Liver (tissue), 3 donors: Measurements from ENCODE around the gene TCF12.

Experiments used
- EGR1 ChIP-seq, 2 donors: IDR thresholded peaks; 2 replicates each; pipeline ENCODE4 v1.6.1; 2016 to 2018; ENCODE audit warnings: antibody characterized with exemption in 2 of 2, low read depth in 2 of 2
- FOXA1 ChIP-seq: IDR thresholded peaks from 2 replicates; pipeline ENCODE4 v1.6.1; 2016; ENCODE audit warnings: antibody characterized with exemption
- GABPA ChIP-seq, 2 donors: IDR thresholded peaks in 1 of 2; conservative IDR thresholded peaks in 1 of 2; 2 replicates each; pipeline ENCODE4 v1.6.1; 2016; ENCODE audit warnings: antibody characterized with exemption in 2 of 2, mild to moderate bottlenecking in 1 of 2, moderate library complexity in 1 of 2
- JUND ChIP-seq, 2 donors: IDR thresholded peaks; 2 replicates each; pipeline ENCODE4 v1.6.1; 2016; ENCODE audit warnings: antibody characterized with exemption in 2 of 2
- RXRA ChIP-seq, 2 donors: IDR thresholded peaks; 2 replicates each; pipeline ENCODE4 v1.6.1; 2017 to 2018; ENCODE audit warnings: antibody characterized with exemption in 2 of 2, mild to moderate bottlenecking in 1 of 2
- SP1 ChIP-seq: IDR thresholded peaks from 2 replicates; pipeline ENCODE4 v1.6.1; 2018; ENCODE audit warnings: antibody characterized with exemption, mild to moderate bottlenecking
- TAF1 ChIP-seq: conservative IDR thresholded peaks from 2 replicates; pipeline ENCODE4 v1.6.1; 2016; ENCODE audit warnings: antibody characterized with exemption, mild to moderate bottlenecking
- YY1 ChIP-seq: IDR thresholded peaks from 2 replicates; pipeline ENCODE4 v1.6.1; 2016; ENCODE audit warnings: antibody characterized with exemption, mild to moderate bottlenecking
- TF ChIP-seq, protein P1 (sequence below): fragments of 150-350 bp; IDR thresholded peaks from 2 replicates; pipeline ENCODE4 v1.5.1; 2017; ENCODE audit warnings: improper control_type of control experiment, low read depth, low read length; ENCODE audit not compliant: missing input control
- TF ChIP-seq, protein P2 (sequence below): IDR thresholded peaks from 2 replicates; pipeline ENCODE4 v1.6.1; 2016; ENCODE audit warnings: antibody characterized with exemption
- TF ChIP-seq, protein P3 (sequence below): IDR thresholded peaks from 2 replicates; pipeline ENCODE4 v1.6.1; 2016; ENCODE audit warnings: antibody characterized with exemption
- donor health status: healthy.
- donor health status: healthy.

DNA sequence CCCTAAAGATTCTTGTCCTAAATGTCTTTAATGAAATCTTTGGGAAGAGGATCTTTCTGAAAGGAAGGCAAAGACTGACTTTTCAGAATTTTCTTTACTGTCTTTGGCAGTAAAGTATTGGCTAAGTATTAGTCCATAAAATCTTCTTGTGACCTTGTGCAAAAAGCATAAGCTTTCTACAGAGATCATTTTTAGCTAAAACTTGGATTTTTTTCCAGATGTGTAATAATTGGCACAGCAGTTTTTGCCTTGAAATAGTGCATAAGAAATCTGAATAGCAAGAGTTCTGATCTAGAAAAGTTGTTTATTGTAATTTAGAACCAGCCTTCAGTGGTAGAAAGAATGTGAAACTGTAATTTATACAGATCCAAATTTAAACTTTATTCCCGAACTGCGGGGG, 335.1 kb downstream of the TCF12 start:
- TF ChIP-seq, protein P1, sequence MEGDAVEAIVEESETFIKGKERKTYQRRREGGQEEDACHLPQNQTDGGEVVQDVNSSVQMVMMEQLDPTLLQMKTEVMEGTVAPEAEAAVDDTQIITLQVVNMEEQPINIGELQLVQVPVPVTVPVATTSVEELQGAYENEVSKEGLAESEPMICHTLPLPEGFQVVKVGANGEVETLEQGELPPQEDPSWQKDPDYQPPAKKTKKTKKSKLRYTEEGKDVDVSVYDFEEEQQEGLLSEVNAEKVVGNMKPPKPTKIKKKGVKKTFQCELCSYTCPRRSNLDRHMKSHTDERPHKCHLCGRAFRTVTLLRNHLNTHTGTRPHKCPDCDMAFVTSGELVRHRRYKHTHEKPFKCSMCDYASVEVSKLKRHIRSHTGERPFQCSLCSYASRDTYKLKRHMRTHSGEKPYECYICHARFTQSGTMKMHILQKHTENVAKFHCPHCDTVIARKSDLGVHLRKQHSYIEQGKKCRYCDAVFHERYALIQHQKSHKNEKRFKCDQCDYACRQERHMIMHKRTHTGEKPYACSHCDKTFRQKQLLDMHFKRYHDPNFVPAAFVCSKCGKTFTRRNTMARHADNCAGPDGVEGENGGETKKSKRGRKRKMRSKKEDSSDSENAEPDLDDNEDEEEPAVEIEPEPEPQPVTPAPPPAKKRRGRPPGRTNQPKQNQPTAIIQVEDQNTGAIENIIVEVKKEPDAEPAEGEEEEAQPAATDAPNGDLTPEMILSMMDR = no peak
- TF ChIP-seq SP1 = no peak
- TF ChIP-seq, protein P2, sequence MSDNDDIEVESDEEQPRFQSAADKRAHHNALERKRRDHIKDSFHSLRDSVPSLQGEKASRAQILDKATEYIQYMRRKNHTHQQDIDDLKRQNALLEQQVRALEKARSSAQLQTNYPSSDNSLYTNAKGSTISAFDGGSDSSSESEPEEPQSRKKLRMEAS = no peak
- TF ChIP-seq, protein P3, sequence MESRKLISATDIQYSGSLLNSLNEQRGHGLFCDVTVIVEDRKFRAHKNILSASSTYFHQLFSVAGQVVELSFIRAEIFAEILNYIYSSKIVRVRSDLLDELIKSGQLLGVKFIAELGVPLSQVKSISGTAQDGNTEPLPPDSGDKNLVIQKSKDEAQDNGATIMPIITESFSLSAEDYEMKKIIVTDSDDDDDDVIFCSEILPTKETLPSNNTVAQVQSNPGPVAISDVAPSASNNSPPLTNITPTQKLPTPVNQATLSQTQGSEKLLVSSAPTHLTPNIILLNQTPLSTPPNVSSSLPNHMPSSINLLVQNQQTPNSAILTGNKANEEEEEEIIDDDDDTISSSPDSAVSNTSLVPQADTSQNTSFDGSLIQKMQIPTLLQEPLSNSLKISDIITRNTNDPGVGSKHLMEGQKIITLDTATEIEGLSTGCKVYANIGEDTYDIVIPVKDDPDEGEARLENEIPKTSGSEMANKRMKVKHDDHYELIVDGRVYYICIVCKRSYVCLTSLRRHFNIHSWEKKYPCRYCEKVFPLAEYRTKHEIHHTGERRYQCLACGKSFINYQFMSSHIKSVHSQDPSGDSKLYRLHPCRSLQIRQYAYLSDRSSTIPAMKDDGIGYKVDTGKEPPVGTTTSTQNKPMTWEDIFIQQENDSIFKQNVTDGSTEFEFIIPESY = no peak
- TF ChIP-seq YY1 = no peak
- TF ChIP-seq FOXA1 = no peak
- no peak for TF ChIP-seq TAF1
- TF ChIP-seq EGR1 (IDR thresholded peaks at IDR 0.05; ENCODE audit: low read depth in 2 of 2) = no peak
- no peak for TF ChIP-seq RXRA (IDR thresholded peaks at IDR 0.05)
- no peak for TF ChIP-seq JUND (IDR thresholded peaks at IDR 0.05)
- no peak for TF ChIP-seq GABPA (IDR thresholded peaks at IDR 0.05 in 1 of 2, conservative IDR thresholded peaks at IDR 0.05 in 1 of 2)
